Breast epithelium (tissue), 3 donors: ENCODE results near the gene SLC6A7.

Source experiments
- POLR2A ChIP-seq: fragments of 450-650 bp; IDR thresholded peaks from one replicate; pipeline ENCODE4 v1.6.1; 2016; ENCODE audit warnings: antibody characterized with exemption, mild to moderate bottlenecking, moderate library complexity
- POLR2AphosphoS5 ChIP-seq, 3 donors: sonication (generic); formaldehyde crosslinking; IDR thresholded peaks; one replicate each; pipeline ENCODE4 v1.6.1; 2017; ENCODE audit warnings: antibody characterized with exemption in 3 of 3
- TF ChIP-seq, protein P1 (sequence below), 3 donors: fragments of 450-650 bp; IDR thresholded peaks; one replicate each; pipeline ENCODE4 v1.5.1; 2016 to 2017; ENCODE audit warnings: antibody characterized with exemption in 3 of 3, mild to moderate bottlenecking in 3 of 3, moderate library complexity in 3 of 3

DNA sequence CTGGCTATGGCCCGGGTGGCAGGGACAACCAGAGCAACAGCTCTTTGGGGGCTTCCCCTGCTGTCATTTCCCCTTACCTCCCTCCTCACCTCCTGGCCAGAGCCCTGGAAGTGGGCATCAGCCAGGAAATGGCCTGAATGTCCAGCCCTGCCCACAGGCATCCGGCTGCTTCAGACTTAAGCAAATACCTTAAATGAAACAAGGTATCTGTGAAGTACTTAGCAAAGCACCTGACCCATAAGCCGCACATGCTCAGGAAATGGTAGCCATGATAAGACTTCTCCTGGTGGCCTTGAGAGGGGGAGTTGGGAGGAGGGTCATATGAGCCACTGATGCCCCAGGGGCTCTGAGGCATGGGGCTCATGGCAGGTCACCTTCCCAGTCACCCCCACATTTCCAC lies 55.9 kb downstream of the SLC6A7 start:
- TF ChIP-seq POLR2A = no peak
- TF ChIP-seq, protein P1, sequence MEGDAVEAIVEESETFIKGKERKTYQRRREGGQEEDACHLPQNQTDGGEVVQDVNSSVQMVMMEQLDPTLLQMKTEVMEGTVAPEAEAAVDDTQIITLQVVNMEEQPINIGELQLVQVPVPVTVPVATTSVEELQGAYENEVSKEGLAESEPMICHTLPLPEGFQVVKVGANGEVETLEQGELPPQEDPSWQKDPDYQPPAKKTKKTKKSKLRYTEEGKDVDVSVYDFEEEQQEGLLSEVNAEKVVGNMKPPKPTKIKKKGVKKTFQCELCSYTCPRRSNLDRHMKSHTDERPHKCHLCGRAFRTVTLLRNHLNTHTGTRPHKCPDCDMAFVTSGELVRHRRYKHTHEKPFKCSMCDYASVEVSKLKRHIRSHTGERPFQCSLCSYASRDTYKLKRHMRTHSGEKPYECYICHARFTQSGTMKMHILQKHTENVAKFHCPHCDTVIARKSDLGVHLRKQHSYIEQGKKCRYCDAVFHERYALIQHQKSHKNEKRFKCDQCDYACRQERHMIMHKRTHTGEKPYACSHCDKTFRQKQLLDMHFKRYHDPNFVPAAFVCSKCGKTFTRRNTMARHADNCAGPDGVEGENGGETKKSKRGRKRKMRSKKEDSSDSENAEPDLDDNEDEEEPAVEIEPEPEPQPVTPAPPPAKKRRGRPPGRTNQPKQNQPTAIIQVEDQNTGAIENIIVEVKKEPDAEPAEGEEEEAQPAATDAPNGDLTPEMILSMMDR (IDR thresholded peaks at IDR 0.05) = no peak
- no peak for TF ChIP-seq POLR2AphosphoS5 (IDR thresholded peaks at IDR 0.05)
